Central memory CD4-positive, alpha-beta T cell (primary cell): ENCODE results near the gene GNAQ.
"Not testable (repeated sequence)": the region's sequence is repeated elsewhere in the genome, so short reads cannot be mapped to it uniquely, and the experiment has no call there.

Source experiments
- DNase-seq: peaks from one replicate; pipeline ENCODE4 v3.0.0; 2022

GNAQ gene

GRCh38 chr9:77714077-77714549, 317.5 kb downstream of the GNAQ start:
- DNase-seq = no peak

DNA sequence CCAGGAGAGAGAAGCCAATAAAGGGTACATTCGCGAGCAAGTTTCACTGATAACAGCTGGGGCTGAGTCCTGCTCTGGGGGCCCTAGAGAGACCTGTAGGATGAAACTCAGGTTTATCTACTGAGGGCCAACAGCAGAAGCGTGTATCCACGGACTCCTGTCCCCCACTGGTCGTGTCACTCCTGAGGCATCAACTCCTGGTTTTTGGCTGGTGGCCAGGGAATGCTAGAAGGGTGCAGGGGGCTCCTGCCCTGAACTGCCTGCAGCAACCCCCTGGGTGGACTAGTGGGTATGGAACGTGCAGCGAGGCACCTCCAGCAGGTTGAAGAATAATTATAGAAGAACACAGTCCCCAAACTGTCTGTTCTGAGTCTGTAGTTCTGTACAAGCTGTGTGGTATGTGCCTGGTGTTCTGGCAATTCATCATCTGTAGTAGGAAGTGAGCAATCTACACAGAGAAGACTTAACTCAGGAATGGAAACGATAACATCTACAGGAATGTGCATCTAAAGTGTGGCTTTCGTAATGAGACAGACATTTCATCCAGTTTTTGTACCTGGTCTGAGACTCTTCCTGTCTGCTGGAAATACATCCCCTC, 319.0 kb downstream of the GNAQ start:
- DNase-seq = no peak

DNA sequence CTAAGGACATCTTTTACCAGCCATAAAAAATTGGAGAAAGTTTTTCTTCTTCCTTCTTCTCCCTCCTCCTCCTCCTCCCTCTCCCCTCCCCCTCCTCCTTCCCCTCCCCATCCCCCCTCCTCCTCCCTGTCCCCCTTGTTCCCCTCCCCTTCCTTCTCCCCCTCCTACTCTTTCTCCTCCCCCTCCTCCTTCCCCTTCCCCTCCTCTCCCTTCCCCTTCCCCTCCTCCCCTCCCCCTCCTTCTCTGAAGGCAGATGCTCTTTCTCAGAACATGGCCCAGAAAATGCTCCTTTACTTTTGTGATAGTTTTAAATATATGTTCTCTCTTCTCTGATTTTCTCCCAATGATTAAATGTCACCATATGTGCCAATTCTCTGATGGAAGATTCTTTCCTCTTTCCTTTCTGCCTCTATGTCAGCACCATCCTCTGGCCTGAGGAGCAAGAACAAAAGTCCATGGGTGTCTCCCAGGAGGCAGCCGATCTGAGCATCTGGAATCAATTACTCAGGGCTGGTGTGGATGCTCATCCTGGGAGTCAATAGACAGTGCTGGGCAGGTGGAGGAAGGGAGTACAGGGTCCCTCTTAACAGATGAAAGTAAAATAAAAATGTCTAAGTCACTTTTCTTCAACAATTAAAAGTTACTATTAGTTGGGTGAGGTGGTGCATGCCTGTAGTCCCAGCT, 320.5 kb downstream of the GNAQ start:
- DNase-seq = no peak

GRCh38 chr9:77710316-77710715, 321.3 kb downstream of the GNAQ start:
- no peak for DNase-seq

DNA sequence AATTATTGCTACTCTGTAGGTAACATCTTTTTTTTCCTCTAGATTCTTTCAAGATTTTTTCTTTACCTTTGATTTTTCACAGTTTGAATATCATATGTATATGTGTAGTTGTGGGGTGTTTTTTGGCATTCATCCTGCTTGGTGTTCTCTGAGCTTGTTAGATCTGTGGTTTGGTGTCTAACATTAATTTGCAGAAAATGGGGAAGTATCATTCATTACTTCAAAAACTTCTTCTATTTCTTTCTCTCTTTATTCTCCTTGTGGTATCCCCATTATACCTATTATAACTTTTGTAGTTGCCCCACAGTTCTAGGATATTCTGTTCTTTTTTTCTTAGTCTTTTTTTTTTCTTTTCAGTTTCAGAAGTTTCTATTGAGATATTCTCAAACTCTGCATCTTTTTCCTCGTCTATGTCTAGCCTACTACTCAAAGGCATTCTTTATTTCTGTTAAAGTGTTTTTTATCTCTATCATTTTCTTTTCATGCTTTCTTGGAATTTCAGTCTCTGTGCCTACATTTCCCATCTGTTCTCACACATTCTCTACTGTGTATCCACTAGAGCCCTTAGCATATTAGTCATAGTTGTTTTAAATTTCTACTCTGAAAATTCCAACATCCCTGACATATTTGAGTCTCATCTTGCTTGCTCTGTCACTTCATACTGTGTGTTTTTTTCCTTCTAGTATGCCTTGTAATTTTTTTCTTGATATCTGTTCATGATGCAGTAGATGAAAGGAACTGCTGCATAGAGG, 323.4 kb downstream of the GNAQ start:
- no peak for DNase-seq

DNA sequence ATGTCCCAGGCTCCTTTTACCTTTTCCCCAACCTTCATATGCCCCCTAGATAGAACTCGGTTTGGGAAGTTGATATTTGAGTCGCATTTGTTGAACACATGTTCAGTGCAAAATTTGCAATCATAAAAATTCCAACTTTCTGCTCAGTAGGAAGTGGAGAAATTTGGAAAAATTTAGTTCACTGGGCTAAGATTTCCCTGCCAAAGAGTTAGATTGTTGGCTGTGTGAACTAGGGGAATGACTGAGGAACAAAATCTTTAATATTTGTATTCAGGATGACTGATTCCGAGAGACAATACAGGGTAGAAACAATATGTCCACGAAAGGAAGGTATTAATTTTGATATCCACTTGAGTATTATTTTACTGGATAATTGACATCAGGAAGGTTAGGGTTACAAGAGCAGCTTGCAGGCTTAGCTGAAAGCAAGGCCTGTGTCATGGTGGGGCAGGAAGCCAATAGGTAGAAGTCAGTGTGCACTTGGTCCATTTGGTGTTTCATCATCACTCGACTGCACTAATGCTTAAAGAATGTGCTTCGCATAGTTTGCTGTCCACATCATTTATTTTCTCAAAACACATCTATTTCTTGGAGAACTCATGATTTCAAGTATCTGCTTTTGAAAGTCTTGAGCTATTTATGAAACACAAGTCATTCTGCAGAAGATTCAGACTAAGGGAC, 324.1 kb downstream of the GNAQ start:
- DNase-seq = no peak

DNA sequence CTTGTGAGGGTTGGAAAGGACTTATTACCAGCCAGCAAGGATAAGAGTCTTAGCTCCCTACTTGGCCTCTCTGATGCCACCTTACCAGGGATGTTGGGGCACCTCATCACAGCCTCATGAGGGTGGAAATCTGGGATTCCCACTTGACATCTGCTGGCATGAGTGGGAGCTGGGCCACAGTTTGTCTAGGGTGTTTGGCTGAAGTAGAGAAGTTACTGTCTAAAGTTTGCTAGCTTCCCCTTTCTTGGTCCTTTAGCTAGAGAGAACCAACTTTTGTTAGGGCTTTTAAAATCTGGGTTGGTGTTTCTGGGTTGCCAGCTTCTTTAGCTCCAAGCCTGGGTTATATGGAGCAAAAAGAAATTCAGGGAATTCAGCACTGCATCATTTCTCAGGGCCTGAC, 326.0 kb downstream of the GNAQ start:
- DNase-seq = no peak

DNA sequence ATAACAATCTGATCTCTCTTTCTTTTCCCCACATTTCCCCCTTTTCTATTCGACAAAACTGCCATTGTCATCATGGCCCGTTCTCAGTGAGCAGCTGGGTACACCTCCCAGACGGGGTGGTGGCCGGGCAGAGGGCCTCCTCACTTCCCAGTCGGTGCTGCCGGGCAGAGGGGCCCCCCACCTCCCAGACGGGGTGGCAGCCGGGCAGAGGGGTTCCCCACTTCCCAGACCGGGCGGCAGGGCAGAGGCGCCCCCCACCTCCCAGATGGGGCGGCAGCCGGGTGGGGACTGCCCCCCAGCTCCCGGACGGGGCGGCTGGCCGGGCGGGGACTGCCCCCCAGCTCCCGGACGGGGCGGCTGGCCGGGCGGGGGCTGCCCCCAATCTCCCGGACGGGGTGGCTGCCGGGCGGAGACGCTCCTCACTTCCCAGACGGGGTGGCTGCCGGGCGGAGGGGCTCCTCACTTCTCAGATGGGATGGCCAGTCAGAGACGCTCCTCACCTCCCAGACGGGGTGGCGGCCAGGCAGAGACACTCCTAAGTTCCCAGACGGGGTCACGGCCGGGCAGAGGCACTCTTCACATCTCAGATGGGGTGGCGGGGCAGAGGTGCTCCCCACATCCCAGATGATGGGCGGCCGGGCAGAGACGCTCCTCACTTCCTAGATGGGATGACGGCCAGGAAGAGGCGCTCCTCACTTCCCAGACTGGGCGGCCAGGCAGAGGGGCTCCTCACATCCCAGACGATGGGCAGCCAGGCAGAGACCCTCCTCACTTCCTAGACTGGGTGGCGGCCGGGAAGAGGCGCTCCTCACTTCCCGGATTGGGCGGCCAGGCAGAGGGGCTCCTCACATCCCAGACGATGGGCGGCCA, 328.9 kb downstream of the GNAQ start:
- DNase-seq = not testable (repeated sequence)

DNA sequence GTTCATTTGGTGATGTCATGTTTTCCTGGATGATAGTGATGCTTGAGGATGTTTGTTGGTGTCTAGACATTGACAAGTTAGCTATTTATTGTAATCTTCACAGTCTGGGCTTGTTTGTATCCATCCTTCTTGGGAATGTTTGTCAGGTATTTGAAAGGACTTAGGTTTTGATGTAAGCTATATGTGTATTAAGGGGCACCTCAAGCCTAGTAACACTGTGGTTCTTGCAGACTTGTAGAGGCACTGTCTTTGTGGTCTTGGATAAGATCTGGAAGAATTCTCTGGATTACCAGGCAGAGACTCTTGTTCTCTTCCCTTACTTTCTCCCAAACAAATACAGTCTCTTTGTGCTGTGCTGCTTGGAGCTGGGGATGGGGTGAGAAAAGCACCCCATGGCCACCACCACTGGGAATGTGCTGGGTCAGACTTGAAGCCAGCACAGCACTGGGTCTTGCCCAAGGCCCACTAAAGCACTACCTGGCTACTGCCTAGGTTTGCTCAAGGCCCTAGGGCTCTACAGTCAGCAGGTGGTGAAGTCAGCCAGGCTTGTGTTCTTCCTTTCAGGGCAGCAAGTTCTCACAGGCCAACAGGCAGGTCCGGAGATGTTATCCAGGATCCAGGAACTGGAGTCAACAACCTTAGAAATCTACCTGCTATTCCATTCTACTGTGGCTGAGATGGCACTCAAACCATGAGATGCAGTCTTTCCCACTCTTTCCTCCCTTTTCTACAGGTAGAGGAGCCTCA, 334.2 kb downstream of the GNAQ start:
- no peak for DNase-seq

DNA sequence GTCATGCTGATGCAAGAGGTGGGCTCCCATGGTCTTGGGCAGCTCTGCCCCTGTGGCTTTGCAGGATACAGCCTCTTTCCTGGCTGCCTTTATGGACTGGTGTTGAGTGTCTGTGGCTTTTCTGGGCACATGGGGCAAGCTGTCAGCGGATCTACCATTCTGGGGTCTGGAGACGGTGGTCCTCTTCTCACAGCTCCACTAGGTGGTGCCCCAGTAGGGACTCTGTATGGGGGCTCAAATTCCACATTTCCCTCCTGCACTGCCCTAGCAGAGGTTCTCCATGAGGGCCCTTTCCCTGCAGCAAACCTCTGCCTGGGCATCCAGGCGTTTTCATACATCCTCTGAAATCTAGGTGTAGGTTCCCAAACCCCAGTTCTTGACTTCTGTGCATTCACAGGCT, 340.9 kb downstream of the GNAQ start:
- not testable (repeated sequence) for DNase-seq

DNA sequence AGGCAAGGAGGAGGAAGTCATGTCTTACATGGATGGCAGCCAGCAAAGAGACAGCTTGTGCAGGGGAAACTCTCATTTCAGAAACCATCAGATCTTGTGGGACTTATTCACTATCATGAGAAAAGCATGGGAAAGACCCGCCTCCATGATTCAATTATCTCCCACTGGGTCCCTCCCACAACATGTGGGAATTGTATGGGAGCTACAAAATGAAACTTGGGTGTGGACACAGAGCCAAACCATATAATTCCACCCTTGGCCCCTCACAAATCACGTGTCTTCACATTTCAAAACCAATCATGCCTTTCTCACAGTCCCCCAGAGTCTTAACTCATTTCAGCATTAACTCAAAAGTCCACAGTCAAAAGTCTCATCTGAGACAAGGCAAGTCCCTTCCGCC, 341.5 kb downstream of the GNAQ start:
- DNase-seq = not testable (repeated sequence)

DNA sequence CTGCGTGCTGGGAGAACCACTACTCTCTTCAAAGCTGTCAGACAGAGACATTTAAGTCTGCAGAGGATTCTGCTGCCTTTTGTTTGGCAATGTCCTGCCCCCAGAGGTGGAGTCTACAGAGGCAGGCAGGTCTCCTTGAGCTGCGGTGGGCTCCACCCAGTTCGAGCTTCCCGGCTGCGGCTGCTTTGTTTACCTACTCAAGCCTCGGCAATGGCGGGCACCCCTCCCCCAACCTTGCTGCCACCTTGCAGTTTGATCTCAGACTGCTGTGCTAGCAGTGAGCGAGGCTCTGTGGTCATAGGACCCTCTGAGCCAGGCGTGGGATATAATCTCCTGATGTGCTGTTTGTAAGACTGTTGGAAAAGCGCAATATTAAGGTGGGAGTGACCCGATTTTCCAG, 343.9 kb downstream of the GNAQ start:
- not testable (repeated sequence) for DNase-seq

DNA sequence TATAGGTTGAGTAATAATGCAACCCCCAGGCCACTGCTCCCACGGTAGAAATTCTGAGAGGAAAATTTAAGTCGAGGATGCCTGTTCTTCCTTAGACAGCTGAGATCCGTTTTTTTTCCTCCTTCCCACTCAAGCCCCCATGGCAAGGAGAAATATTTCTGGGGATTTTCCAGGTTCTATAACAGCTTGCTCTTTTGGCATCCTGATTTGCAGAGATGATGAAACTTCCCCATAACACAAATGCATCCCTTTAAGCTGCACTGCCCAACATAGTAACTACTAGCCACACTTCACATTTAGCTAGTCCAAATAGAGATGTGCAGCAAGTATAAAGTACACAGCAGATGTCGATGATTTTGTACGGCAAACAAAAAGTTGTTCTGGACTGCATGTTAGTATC, 351.0 kb downstream of the GNAQ start:
- DNase-seq = no peak

DNA sequence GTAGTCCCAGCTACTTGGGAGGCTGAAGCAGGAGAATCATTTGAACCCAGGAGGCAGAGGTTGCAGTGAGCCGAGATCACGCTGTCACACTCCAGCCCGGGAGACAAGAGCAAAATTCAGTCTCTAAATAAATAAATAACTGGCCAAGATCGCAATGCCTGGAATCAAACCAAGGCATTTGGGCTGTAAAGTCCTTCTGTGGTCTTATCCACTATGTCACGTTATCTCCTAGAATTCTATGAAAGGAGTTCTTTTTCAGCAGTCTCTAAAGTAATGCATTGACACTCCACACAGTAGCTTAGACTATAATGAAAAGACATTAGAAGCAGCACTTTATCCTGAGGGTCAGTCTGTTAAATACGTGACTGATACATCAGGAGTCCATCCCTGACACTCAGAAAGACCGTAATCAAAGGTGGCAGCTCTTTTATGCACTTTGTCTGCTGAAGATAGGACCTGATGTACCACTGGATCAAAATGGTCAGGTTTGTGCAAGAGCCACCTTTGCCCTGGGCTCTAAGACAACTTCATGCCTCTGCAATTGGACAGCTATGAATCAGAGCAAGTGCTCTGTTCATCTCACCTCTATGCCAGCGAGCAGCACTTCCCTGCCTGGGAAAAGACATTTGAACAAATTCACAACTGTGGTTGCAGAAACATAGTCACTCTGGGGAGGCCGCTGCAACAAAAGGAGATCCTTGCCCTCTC, 351.8 kb downstream of the GNAQ start:
- no peak for DNase-seq

- no peak for DNase-seq
Measured at GRCh38 chr9:77679088-77679487, 352.5 kb downstream of the GNAQ start.

- DNase-seq = no peak
Measured at GRCh38 chr9:77677957-77678535, 353.6 kb downstream of the GNAQ start.

GRCh38 chr9:77677397-77677796, 354.2 kb downstream of the GNAQ start:
- DNase-seq = no peak

- no peak for DNase-seq
Measured at GRCh38 chr9:77673941-77674791, 357.4 kb downstream of the GNAQ start.

GRCh38 chr9:77672183-77672582, 359.4 kb downstream of the GNAQ start:
- no peak for DNase-seq

DNA sequence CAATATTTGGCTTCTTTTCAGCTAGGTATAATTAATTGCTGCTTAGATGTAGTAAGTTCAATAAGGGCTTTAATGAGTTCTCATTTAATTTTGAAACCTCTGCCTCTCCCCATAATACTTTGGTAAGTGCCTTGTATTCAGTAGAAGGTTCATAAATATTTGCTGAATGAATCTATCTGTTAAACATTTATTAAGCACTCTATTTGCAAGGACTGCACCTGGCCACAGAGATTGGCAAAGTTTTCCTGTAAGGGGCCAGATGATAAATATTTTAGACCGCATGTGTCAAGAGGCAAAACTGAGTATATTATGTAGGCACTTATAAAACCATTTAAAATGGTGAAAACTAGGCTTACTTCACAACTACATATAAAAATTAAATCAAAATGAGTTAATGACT, 364.5 kb downstream of the GNAQ start:
- DNase-seq = no peak
